Mucosa of descending colon (tissue), 3 donors: ENCODE data around the gene PIGV. TPM values are rescaled to one million over a fixed set of nuclear protein-coding genes. Genes with fewer than 3 reads are reported as not detected.

Experiments used
- ATAC-seq: fragments of 200-7000 bp; cut with Tn5 transposase; one replicate; pipeline ENCODE4 v1.9.1; 2020; ENCODE audit warnings: mild to moderate bottlenecking, moderate library complexity
- DNase-seq, 3 donors: peaks; one replicate each; pipeline ENCODE4 v3.0.0-alpha.2; 2020
- H3K36me3 ChIP-seq: fragments of 200-600 bp; one replicate; pipeline ENCODE4 v1.8.0; 2021; ENCODE audit warnings: low read depth, mild to moderate bottlenecking
- H3K4me1 ChIP-seq: fragments of 200-600 bp; one replicate; pipeline ENCODE4 v1.8.0; 2021; ENCODE audit warnings: low read depth, mild to moderate bottlenecking
- H3K4me3 ChIP-seq: fragments of 200-600 bp; one replicate; pipeline ENCODE4 v1.8.0; 2021; ENCODE audit warnings: mild to moderate bottlenecking
- H3K9me3 ChIP-seq: fragments of 200-600 bp; one replicate; pipeline ENCODE4 v1.8.0; 2021; ENCODE audit warnings: mild to moderate bottlenecking
- CTCF ChIP-seq: fragments of 200-600 bp; IDR thresholded peaks from one replicate; pipeline ENCODE4 v1.8.0; 2022; ENCODE audit warnings: antibody characterized with exemption, mild to moderate bottlenecking
- intact Hi-C, 2 donors: fragments of 100-400 bp; cut with DNase I in 1 of 2; cut with micrococcal nuclease in 1 of 2; formaldehyde crosslinking; loops; one replicate each; pipeline versions ENCODE4 v1.11.0 to v1.11.1; 2022; cut with DNase I, micrococcal nuclease
- total RNA-seq, 3 donors: library from RNA; stranded (reverse); fragmentation: NEBNext Ultra II Directional in 2 of 3; extraction: Animal tissue kit (Norgen Biotek cat#: 25700) in 2 of 3; gene quantifications; one replicate each; pipeline versions ENCODE4 v1.2.1 to v1.2.4, GENCODE V29; 2021 to 2023
- donor health status: DM: no; HTN: no; CAD: no; lungs with moderate emphysema.
- donor health status: DM: no; HTN: no; CAD: no.
- donor health status: DM: no; HTN: yes; CAD: no.

The PIGV gene
- total RNA-seq, 3 donors from 2014 or later: 16.5 to 22.3 (median 17.5) TPM

GRCh38 chr1:26828411-26828991, 40.8 kb downstream of the PIGV start:
- DNase-seq: peak in 2 of 3 donors; percentile 40 to 57
- intact Hi-C loops: no loop called here
- TF ChIP-seq CTCF: no peak
- no peak overlapping the region for H3K4me3 ChIP-seq
- ATAC-seq: peak; percentile 2
- H3K36me3 ChIP-seq: no peaks in the 10 kb centered on the region
- H3K4me1 ChIP-seq: peaks cover 19% of the 10 kb centered on the region
- no peaks in the 10 kb centered on the region for H3K9me3 ChIP-seq

GRCh38 chr1:26829184-26829911, 41.6 kb downstream of the PIGV start:
- no peak for TF ChIP-seq CTCF
- no peak for ATAC-seq
- no peak for DNase-seq
- intact Hi-C loops: no loop called here
- Histone ChIP-seq H3K36me3 (no peaks in the 10 kb centered on the region), H3K9me3 (no peaks in the 10 kb centered on the region), H3K4me3 (no peak overlapping the region), H3K4me1 (peaks cover 19% of the 10 kb centered on the region)

GRCh38 chr1:26831059-26831458, 43.3 kb downstream of the PIGV start:
- peaks cover 10% of the 10 kb centered on the region for H3K4me1 ChIP-seq
- no peak for DNase-seq
- H3K36me3 ChIP-seq: no peaks in the 10 kb centered on the region

GRCh38 chr1:26831546-26832248, 43.9 kb downstream of the PIGV start:
- intact Hi-C loops: no loop called here
- no peak for DNase-seq

More at GRCh38 chr1:26831059-26831458, 43.3 kb downstream of the PIGV start:
- H3K4me3 ChIP-seq: no peak overlapping the region
- no peak for TF ChIP-seq CTCF
- intact Hi-C loops: no loop called here
- no peaks in the 10 kb centered on the region for H3K9me3 ChIP-seq
- ATAC-seq: no peak

More at GRCh38 chr1:26831546-26832248, 43.9 kb downstream of the PIGV start:
- no peak for TF ChIP-seq CTCF
- Histone ChIP-seq H3K4me3 (no peak overlapping the region), H3K9me3 (no peaks in the 10 kb centered on the region), H3K4me1 (peaks cover 10% of the 10 kb centered on the region), H3K36me3 (no peaks in the 10 kb centered on the region)
- ATAC-seq: peak; percentile 6
